Measurements from ENCODE around the gene COL18A1.

DNA sequence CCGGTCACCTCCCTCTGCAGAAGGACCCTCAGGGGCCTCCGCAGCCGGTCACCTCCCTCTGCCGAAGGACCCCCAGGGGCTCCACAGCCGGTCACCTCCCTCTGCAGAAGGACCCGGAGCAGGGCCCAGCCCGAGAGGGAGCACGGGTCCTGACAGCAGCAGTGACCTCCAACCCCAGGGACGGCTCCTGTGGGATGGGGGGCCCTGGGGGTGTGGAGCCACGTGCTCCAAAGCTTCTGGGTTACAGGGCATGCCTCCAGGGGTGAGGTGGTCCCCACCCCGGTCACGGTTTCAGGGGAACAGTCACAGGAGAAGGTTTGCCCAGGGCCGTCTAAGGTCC, 97.0 kb downstream of the COL18A1 start:
- TF ChIP-seq, protein P1, sequence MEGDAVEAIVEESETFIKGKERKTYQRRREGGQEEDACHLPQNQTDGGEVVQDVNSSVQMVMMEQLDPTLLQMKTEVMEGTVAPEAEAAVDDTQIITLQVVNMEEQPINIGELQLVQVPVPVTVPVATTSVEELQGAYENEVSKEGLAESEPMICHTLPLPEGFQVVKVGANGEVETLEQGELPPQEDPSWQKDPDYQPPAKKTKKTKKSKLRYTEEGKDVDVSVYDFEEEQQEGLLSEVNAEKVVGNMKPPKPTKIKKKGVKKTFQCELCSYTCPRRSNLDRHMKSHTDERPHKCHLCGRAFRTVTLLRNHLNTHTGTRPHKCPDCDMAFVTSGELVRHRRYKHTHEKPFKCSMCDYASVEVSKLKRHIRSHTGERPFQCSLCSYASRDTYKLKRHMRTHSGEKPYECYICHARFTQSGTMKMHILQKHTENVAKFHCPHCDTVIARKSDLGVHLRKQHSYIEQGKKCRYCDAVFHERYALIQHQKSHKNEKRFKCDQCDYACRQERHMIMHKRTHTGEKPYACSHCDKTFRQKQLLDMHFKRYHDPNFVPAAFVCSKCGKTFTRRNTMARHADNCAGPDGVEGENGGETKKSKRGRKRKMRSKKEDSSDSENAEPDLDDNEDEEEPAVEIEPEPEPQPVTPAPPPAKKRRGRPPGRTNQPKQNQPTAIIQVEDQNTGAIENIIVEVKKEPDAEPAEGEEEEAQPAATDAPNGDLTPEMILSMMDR (IDR thresholded peaks at IDR 0.05), result no peak
- no peak for TF ChIP-seq POLR2A (IDR thresholded peaks at IDR 0.05)
